Measurements from ENCODE around the gene SELENOO. TPM values are rescaled to one million over a fixed set of nuclear protein-coding genes. Genes with fewer than 3 reads are reported as not detected.

SELENOO gene
- total RNA-seq, 1 donor from 2014 or later, result 15.0 TPM

GRCh38 chr22:50233223-50233622 lies 32.4 kb downstream of the SELENOO start:
- no peaks in the 10 kb centered on the region for H3K4me1 ChIP-seq
- H3K27ac ChIP-seq (replicated peaks), result no peak overlapping the region
- peak; percentile 11 for DNase-seq
- intact Hi-C loops (cut with micrococcal nuclease), result no loop called here
- no peaks in the 10 kb centered on the region for H3K27me3 ChIP-seq (ENCODE audit: low read depth)
- H3K9me3 ChIP-seq (replicated peaks), result no peaks in the 10 kb centered on the region
- TF ChIP-seq, protein P1, sequence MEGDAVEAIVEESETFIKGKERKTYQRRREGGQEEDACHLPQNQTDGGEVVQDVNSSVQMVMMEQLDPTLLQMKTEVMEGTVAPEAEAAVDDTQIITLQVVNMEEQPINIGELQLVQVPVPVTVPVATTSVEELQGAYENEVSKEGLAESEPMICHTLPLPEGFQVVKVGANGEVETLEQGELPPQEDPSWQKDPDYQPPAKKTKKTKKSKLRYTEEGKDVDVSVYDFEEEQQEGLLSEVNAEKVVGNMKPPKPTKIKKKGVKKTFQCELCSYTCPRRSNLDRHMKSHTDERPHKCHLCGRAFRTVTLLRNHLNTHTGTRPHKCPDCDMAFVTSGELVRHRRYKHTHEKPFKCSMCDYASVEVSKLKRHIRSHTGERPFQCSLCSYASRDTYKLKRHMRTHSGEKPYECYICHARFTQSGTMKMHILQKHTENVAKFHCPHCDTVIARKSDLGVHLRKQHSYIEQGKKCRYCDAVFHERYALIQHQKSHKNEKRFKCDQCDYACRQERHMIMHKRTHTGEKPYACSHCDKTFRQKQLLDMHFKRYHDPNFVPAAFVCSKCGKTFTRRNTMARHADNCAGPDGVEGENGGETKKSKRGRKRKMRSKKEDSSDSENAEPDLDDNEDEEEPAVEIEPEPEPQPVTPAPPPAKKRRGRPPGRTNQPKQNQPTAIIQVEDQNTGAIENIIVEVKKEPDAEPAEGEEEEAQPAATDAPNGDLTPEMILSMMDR (IDR thresholded peaks at IDR 0.05; ENCODE audit: borderline replicate concordance), result no peak
- peaks cover 49% of the 10 kb centered on the region for H3K36me3 ChIP-seq
- H3K4me3 ChIP-seq, result no peak overlapping the region

- peaks cover 53% of the 10 kb centered on the region for H3K36me3 ChIP-seq
- intact Hi-C loops (cut with micrococcal nuclease), result no loop called here
- peaks cover 14% of the 10 kb centered on the region for H3K4me1 ChIP-seq
- TF ChIP-seq, protein P1 (IDR thresholded peaks at IDR 0.05; ENCODE audit: borderline replicate concordance), result peak; percentile 23
- no peak overlapping the region for H3K4me3 ChIP-seq
- peak; percentile 10 for DNase-seq
- no peak overlapping the region for H3K27ac ChIP-seq (replicated peaks)
- no peaks in the 10 kb centered on the region for H3K9me3 ChIP-seq (replicated peaks)
- H3K27me3 ChIP-seq (ENCODE audit: low read depth), result no peaks in the 10 kb centered on the region
These were observed 36.1 kb downstream of the SELENOO start for GRCh38 chr22:50236731-50237409.

DNA sequence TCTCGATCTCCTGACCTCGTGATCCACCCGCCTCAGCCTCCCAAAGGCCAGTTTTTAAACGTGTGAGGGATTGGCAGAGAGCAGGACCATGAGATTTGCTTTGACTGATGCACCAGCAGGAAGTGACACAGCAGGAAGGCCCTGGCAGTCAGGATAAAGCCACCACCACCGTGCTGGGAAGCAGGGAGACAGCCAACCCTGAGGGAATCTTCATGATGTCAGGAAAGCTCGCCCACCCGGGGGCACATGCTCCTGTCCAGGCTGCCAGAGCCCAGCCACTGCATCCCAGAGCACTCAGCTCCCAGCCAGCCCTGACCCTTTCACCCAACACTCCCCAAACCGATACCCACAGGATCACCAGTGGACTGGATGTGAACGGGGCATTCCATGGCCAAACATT lies 37.9 kb downstream of the SELENOO start:
- peaks cover 33% of the 10 kb centered on the region for H3K4me1 ChIP-seq
- peaks cover 35% of the 10 kb centered on the region for H3K36me3 ChIP-seq
- intact Hi-C loops (cut with micrococcal nuclease), result no loop called here
- H3K4me3 ChIP-seq, result no peak overlapping the region
- no peak overlapping the region for H3K27ac ChIP-seq (replicated peaks)
- H3K27me3 ChIP-seq (ENCODE audit: low read depth), result no peaks in the 10 kb centered on the region
- no peaks in the 10 kb centered on the region for H3K9me3 ChIP-seq (replicated peaks)
- TF ChIP-seq, protein P1 (IDR thresholded peaks at IDR 0.05; ENCODE audit: borderline replicate concordance), result no peak
- no peak for DNase-seq

DNA sequence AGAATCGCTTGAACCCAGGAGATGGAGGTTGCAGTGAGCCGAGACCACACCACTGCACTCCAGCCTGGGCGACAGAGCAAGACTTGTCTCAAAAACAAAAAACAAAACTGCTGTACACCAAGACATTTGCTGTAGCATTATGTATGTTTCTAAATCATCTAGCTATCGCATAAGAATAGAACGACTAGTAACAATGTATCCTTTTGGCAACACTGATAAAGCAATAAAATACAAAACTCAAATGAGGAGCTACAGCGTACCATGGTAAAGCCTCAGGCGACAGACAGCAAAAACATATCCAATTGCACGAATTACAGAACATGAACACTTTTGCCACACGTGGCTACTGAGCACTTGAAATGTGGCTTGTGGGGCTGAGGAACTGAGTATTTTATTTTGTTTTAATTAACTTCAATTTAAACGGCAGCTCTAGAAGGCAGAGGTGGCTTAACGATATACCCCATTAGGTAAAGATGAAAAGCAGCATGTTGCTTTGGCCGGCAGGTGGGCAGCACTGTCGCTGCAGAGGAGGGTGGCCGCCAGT lies 41.7 kb downstream of the SELENOO start:
- no peak for DNase-seq
- H3K36me3 ChIP-seq, result peaks cover 39% of the 10 kb centered on the region
- TF ChIP-seq, protein P1 (IDR thresholded peaks at IDR 0.05; ENCODE audit: borderline replicate concordance), result no peak
- no peak overlapping the region for H3K27ac ChIP-seq (replicated peaks)
- H3K9me3 ChIP-seq (replicated peaks), result no peaks in the 10 kb centered on the region
- intact Hi-C loops (cut with micrococcal nuclease), result no loop called here
- peaks cover 62% of the 10 kb centered on the region for H3K4me1 ChIP-seq
- H3K4me3 ChIP-seq, result peak overlapping the region; percentile 96
- H3K27me3 ChIP-seq (ENCODE audit: low read depth), result no peaks in the 10 kb centered on the region

DNA sequence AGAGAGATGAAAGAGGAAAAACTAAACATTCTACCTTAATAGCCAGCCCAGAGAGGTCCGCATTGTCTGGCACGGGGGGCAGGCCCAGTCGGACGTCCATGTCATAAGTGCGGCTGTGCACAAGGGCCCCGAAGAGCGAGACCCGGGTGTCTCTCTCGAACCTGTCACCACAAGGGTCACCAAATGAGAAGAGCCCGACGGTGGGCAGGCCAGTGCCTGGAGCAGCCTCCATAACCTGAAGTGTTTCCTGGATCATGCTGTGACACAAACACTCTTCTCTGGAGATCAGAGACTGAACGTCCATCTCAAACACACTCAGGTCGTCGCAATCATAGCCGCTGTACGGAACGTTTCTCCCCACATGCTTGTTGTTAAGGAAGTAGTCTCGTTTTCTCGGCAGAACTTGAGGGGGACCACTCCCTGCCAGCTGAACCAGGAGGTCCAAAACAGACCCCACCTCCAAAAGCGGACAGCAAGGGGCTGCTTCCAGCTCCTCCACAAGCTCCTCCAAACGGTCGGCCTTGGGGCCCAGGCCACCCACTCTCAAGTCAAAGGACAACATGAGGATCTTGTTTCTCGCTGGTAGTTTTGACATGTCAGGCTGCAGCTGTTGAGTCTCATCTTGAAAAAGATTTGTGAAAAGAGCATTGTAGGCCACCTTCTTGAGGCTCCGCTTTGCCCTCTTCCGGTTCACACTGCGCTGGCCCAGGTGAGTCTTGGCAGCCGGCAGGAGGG lies 43.0 kb downstream of the SELENOO start:
- H3K4me1 ChIP-seq, result peaks cover 66% of the 10 kb centered on the region
- DNase-seq, result no peak
- H3K4me3 ChIP-seq, result peak overlapping the region; percentile 96
- TF ChIP-seq, protein P1 (IDR thresholded peaks at IDR 0.05; ENCODE audit: borderline replicate concordance), result no peak
- peaks cover 32% of the 10 kb centered on the region for H3K36me3 ChIP-seq
- H3K27ac ChIP-seq (replicated peaks), result peak overlapping the region; percentile 95
- intact Hi-C loops (cut with micrococcal nuclease), result no loop called here
- no peaks in the 10 kb centered on the region for H3K27me3 ChIP-seq (ENCODE audit: low read depth)
- H3K9me3 ChIP-seq (replicated peaks), result no peaks in the 10 kb centered on the region
